Stimulated activated CD8-positive, alpha-beta memory T cell treated with anti-CD3 and anti-CD28 coated beads, Interleukin-15, amount 100 ng/mL, for 1 hour (primary cell): ENCODE data around the gene INO80E.
"Not testable (repeated sequence)": the region's sequence is repeated elsewhere in the genome, so short reads cannot be mapped to it uniquely, and the experiment has no call there.

ENCODE experiments used
- DNase-seq: peaks from one replicate; pipeline ENCODE4 v3.0.0-alpha.2; 2020; ENCODE audit warnings: low read depth

The INO80E gene

DNA sequence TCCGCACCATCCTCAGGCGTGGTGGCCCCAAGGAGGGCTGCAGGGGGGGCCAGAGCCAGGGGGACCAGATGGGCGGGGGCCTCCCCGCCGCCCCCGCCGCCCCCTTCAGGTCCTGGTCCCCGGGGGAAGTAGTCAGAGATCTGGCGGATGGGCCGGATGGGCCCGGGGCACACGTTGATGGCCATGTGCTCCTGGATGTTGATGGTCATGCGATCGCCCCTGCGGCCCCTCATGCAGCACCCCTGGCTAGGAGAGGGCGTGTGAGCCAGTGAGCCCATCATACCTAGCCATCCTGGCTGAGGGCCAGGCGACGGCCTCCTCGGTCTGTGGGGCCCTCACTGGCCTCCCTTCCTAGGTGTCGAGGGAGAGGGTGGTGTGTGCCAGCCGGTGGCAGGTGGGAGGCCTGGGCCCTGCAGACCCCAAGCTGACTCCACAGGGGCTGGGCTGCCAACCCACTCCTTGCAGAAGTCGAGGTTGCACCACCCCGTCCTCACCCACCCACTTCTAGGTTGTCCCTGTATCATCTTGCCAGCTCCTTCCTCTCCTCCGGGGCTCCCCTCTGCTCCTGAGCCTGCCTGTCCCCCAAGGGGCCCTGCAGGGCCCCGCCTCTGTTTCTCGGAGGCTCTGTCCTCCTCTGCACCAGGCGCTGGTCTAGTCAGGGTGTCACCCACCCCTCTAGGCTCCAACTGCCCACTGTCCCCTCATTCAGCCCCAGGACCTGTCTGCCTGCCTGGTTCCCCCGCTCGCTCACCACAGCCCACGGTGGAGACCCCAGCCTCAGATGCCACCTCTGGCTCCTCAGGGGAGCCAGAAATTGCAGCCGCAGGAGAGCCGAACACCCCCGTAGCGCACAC is 14.2 kb downstream of the INO80E start:
- no peak for DNase-seq

DNA sequence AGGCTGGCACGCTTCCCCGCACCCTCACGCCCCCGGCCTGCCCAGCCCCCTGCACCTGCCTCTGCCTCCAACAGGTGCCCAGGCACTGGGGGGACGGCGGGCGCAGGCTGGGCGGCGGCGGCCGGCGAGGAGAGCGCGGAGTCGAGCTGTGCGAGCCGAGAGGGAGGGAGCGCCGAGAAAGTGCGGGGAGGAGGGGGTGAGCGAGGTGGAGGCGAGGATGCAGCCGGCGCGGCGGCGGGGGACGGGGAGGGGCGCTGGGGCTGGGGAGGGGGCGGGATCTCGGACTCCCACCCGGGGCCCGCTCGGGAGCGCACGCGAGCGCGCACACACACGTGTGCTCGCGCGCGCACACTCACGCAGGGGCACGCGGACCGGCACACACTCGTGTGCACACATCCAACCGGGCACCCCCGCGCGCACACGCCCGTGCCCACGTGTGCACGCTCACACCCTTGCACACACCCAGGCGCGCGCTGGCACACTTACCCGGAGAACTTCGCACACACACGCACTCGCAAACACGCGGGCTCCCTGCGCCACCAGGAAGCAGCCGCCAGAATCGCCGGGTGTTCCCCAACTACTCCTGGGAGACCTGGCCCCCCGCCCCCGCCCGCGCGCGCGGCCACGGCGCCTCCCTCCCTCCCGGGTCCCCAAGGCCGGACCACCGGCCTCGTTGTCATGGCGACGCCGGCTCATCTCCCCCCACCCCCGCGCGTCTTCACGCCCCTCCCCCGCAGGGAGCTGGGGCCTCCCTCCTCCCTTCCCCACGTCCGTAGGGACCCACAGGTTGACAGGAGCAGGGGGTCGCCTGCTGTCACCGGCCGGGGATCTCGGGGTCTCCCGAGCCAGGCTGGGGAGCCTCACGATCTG is 15.0 kb downstream of the INO80E start, which contains the start of gene DOC2A:
DOC2A (minus strand) TSS at position 184 of the 870 bp plus-strand sequence. CDS start 805 bp downstream, outside the sequence.
- no peak for DNase-seq

DNA sequence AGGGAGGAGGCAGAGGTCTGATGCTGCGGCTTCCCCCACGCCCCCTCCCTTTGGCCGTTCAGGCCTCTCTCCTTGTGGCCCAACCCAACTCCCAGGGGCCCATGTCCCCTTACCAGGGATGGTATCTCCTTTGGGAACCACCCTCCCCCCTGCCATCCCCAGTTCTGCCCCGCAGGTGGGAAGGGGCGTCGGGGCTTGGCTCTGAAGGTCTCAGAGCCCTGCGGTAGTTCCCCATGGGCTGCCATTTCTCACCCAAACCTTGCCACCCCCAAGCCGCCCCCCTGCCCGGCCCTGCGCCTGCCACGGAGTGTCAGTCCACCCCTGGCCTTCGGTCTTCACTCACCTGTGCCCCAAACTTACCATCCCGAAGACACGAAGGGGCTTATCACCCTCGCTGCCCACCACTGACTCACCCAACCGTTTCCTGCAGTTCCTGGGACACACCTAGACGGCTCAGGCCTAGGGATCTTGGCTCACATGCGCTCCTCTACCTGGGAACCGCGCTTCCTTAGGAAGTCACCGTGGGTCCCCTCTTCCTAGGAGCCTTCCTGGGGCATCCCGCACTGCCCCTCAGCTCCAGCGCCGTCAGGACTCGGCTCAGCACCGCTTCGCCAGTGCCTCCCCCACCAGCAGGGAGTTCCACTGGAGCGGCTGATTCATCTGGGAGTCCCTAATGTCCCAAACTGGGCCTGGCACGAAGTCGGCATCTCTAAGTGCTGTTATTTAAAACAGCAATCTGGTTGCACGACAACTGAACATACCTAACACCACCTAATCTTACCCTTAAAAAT is 15.9 kb downstream of the INO80E start:
- no peak for DNase-seq

- DNase-seq: not testable (repeated sequence)
Observed at GRCh38 chr16:30012598-30012997, 16.6 kb downstream of the INO80E start.

DNA sequence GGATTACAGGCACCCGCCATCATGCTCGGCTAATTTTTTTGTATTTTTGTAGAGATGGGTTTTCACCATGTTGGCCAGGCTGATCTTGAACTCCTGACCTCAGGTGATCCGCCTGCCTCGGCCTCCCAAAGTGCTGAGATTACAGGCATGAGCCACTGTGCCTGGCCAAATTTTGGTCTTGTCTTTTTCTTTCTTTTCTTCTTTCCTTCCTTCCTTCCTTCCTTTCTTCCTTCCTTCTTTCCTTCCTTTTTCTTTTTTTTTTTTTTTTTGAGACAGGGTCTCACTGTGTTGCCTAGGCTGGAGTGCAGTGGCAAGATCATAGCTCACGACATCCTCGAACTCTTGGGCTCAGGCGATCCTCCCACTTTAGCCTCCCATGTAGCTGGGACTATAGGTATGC is 19.4 kb downstream of the INO80E start:
- not testable (repeated sequence) for DNase-seq

DNA sequence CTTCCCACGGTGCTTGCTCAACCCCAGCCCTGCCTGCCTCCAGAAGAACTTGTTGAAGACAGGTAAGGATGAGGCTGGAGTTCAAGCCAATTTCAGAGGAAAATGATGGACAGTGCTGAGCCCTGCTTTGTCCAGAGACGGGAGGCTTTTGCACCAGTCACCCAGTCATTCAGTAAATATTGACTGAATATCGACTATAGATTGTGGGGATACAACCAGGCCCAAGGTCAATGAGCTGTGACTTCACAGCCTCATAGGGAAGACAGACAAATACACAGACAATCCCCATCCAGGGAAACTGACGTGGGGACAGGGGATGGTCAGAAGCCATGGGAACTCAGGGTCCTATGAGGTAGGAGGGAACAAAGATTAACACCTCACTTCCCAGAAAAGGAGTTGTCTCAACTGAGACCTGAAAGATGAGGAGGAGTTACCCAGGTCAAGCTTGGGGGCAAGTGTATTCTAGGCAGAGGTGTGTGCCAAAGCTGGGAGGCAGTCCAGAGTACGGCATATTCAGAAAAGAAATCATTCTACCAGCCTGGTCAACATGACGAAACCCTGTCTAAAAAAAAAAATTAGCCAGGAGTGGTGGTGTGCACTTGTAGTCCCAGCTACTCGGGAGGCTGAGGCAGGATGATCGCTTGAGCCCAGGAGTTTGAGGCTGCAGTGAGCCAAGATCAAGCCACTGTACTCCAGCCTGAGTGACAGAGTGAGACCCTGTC is 20.7 kb downstream of the INO80E start:
- no peak for DNase-seq

GRCh38 chr16:30017277-30017656 is 21.2 kb downstream of the INO80E start:
- DNase-seq: no peak

- not testable (repeated sequence) for DNase-seq
Observed at GRCh38 chr16:30017937-30018336, 21.9 kb downstream of the INO80E start.

DNA sequence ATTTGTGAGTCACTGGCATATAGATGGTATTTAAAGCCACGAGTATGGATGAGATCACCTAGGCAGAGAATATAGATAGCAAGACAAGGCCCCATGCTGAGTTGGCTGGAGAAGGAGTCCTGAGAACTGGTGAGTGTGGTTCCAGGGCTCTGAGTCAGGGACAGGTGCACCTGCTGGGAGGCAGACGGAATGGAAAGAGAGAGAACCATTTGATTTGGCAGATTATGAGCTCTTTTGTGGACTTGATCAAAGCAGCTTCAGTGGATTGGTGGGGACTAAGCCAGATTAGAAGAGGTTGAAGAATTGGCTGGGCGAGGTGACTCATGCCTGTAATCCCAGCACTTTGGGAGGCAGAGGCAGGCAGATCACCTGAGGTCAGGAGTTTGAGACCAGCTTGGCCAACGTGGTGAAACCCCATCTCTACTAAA is 22.7 kb downstream of the INO80E start:
- DNase-seq: no peak

DNA sequence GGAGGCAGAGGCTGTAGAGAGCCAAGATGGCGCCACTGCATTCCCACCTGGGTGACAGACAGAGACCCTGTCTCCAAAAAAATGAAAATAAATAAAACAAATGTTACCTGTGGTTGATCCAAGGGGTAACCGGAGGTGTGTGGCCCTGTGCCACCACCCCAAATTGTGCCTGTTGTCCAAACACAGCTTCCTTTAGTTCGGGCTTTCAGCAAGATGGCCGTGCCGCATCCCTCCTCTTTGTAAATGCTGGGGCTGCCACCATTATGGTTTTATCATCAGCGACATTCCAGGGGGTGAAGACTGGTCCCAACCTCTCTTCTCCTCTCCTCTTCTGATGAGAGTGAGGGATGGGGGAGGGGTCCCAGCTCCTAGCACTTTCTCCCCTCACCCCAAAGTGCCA is 26.8 kb downstream of the INO80E start, which contains the start of gene C16orf92:
C16orf92 (plus strand) TSS at position 312 of the 400 bp plus-strand sequence. CDS start 143 bp downstream, outside the sequence.
- DNase-seq: no peak

GRCh38 chr16:30023586-30023985 is 27.5 kb downstream of the INO80E start:
- no peak for DNase-seq

- no peak for DNase-seq
Observed at GRCh38 chr16:30024451-30024850, 28.4 kb downstream of the INO80E start.

- DNase-seq: no peak
Observed at GRCh38 chr16:30025156-30025555, 29.1 kb downstream of the INO80E start.

GRCh38 chr16:30025574-30025973 is 29.5 kb downstream of the INO80E start:
- no peak for DNase-seq

DNA sequence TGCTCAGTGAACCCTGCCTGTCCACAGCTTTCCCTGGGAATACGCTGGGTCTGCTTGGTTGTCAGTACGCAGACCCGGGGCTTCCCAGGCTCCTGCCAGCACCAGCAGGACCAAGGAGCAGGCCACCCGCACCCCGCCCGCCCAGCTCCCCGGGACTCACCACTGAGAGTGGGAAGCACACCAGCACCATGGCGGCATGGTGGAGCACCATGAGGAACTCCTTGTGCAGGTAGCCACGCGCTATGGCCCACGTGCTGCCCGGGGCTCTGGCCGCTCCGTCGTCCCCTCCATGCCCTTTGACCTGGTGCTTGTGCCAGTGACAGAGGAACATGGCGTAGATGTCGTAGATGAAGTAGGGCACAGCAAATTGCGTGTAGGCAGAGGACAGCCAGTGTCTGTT is 30.4 kb downstream of the INO80E start:
- no peak for DNase-seq

GRCh38 chr16:30027588-30028437 is 31.8 kb downstream of the INO80E start:
- DNase-seq: no peak

GRCh38 chr16:30028438-30029076 is 32.5 kb downstream of the INO80E start:
- DNase-seq: no peak

DNA sequence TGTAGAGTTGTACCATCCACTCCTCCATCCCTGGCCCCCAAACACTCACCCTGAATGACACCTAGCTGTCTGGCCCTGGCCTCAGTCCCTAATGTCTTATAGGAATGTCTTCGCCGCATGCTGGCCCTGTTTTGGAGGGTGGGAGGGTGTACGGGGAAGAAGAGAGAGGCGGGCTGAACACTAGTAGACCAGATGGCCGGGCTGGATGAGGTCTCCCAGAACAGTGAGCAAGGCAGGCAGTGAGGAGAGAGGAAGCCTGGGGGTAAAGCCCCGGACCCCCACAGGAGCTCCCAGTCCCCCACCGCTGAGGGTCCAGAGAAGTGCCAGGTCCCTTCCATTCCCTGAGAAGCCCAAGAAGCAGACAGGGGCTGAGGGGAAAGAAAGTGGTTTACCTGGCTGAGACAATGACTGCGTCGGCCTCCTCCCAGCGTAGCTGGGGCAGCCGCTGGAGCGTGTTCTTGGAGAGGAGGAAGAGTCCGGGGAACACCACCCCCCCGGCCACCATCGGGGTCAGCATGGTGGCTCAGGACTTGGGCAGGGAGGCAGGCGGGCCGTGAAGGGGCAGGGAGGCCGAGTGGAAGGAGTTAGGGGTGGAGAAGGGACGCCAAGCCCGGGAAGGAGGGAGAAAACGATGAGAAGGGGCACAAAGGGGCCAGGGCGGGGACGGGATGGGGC is 34.1 kb downstream of the INO80E start:
- no peak for DNase-seq

GRCh38 chr16:30030841-30031413 is 34.9 kb downstream of the INO80E start, which contains the start of gene TLCD3B:
TSS of gene TLCD3B (minus strand) at chr16:30031271. CDS start at chr16:30030527, 744 bp downstream.
- no peak for DNase-seq
